ENCODE measurements around the gene LPCAT1.

Gene LPCAT1

GRCh38 chr5:1418921-1419280 lies 104.9 kb downstream of the LPCAT1 start:
- no peak overlapping the region for H3K4me3 ChIP-seq (replicated peaks; ENCODE audit: low read depth, low read length)
- no peak for TF ChIP-seq CTCF (IDR thresholded peaks at IDR 0.05; ENCODE audit: low read length, missing control alignments)
- no peak for DNase-seq (ENCODE audit: low read depth)

GRCh38 chr5:1418238-1418920 lies 105.4 kb downstream of the LPCAT1 start:
- DNase-seq (ENCODE audit: low read depth): no peak
- TF ChIP-seq CTCF (IDR thresholded peaks at IDR 0.05; ENCODE audit: low read length, missing control alignments): no peak
- H3K4me3 ChIP-seq (replicated peaks; ENCODE audit: low read depth, low read length): no peak overlapping the region

- no peak for DNase-seq (ENCODE audit: low read depth)
- no peak overlapping the region for H3K4me3 ChIP-seq (replicated peaks; ENCODE audit: low read depth, low read length)
- TF ChIP-seq CTCF (IDR thresholded peaks at IDR 0.05; ENCODE audit: low read length, missing control alignments): no peak
Measured at GRCh38 chr5:1417586-1418225, 106.1 kb downstream of the LPCAT1 start.

GRCh38 chr5:1416856-1417469 lies 106.8 kb downstream of the LPCAT1 start:
- no peak for TF ChIP-seq CTCF (IDR thresholded peaks at IDR 0.05; ENCODE audit: low read length, missing control alignments)
- no peak for DNase-seq (ENCODE audit: low read depth)
- no peak overlapping the region for H3K4me3 ChIP-seq (replicated peaks; ENCODE audit: low read depth, low read length)

- no peak for TF ChIP-seq CTCF (IDR thresholded peaks at IDR 0.05; ENCODE audit: low read length, missing control alignments)
- H3K4me3 ChIP-seq (replicated peaks; ENCODE audit: low read depth, low read length): no peak overlapping the region
- no peak for DNase-seq (ENCODE audit: low read depth)
Measured at GRCh38 chr5:1415626-1416360, 108.0 kb downstream of the LPCAT1 start.

- no peak for DNase-seq (ENCODE audit: low read depth)
Measured at GRCh38 chr5:1415059-1415425, 108.7 kb downstream of the LPCAT1 start.

More at GRCh38 chr5:1415059-1415425, 108.7 kb downstream of the LPCAT1 start:
- TF ChIP-seq CTCF (IDR thresholded peaks at IDR 0.05; ENCODE audit: low read length, missing control alignments): no peak
- no peak overlapping the region for H3K4me3 ChIP-seq (replicated peaks; ENCODE audit: low read depth, low read length)
